GM21576 (cell line): ENCODE measurements around the gene SRPX.
A peak's percentile ranks its signal among the peaks of the same experiment; 100 is the strongest.

Source experiments
- ATAC-seq: cut with Tn5 transposase; IDR thresholded peaks from one replicate; pipeline ENCODE4 v1.9.1; 2021; ENCODE audit warnings: mild to moderate bottlenecking, moderate library complexity; ENCODE audit not compliant: unreplicated experiment

The SRPX gene

GRCh38 chrX:38142610-38143009 is 78.1 kb downstream of the SRPX start:
- ATAC-seq, result no peak

GRCh38 chrX:38138900-38139299 is 81.8 kb downstream of the SRPX start:
- ATAC-seq, result no peak

- ATAC-seq, result no peak
These were observed 82.3 kb downstream of the SRPX start for GRCh38 chrX:38138157-38138891.

- no peak for ATAC-seq
These were observed 91.3 kb downstream of the SRPX start for GRCh38 chrX:38129366-38129765.

- no peak for ATAC-seq
These were observed 92.7 kb downstream of the SRPX start for GRCh38 chrX:38127961-38128360.

- ATAC-seq, result no peak
These were observed 94.5 kb downstream of the SRPX start for GRCh38 chrX:38126179-38126578.

- ATAC-seq, result no peak
These were observed 96.7 kb downstream of the SRPX start for GRCh38 chrX:38124000-38124399.

- ATAC-seq, result no peak
These were observed 103.2 kb downstream of the SRPX start for GRCh38 chrX:38117485-38117884.

GRCh38 chrX:38116706-38117105 is 104.0 kb downstream of the SRPX start:
- no peak for ATAC-seq

GRCh38 chrX:38112566-38112965 is 108.1 kb downstream of the SRPX start:
- ATAC-seq, result no peak

GRCh38 chrX:38111196-38111595 is 109.5 kb downstream of the SRPX start:
- ATAC-seq, result no peak

- no peak for ATAC-seq
These were observed 110.4 kb downstream of the SRPX start for GRCh38 chrX:38110231-38110630.

- no peak for ATAC-seq
These were observed 111.4 kb downstream of the SRPX start for GRCh38 chrX:38109042-38109898.

GRCh38 chrX:38108364-38108763 is 112.3 kb downstream of the SRPX start:
- no peak for ATAC-seq

- ATAC-seq, result no peak
These were observed 113.5 kb downstream of the SRPX start for GRCh38 chrX:38106991-38107655.

GRCh38 chrX:38105216-38105725 is 115.4 kb downstream of the SRPX start:
- no peak for ATAC-seq

GRCh38 chrX:38103857-38104812 is 116.5 kb downstream of the SRPX start:
- ATAC-seq, result peak; percentile 81

- ATAC-seq, result no peak
These were observed 117.8 kb downstream of the SRPX start for GRCh38 chrX:38102875-38103274.

- ATAC-seq, result no peak
These were observed 118.4 kb downstream of the SRPX start for GRCh38 chrX:38102240-38102639.

GRCh38 chrX:38099688-38100087 is 121.0 kb downstream of the SRPX start:
- ATAC-seq, result no peak
